Hair follicular keratinocyte (primary cell): ENCODE results near the gene ZNF878. TPM values are rescaled to one million over a fixed set of nuclear protein-coding genes. Genes with fewer than 3 reads are reported as not detected.

ENCODE experiments used
- total RNA-seq: library from RNA; depleted of rRNA; stranded (reverse); fragments of >200 nt; gene quantifications from 2 replicates; pipeline ENCODE4 v1.2.3, GENCODE V29; 2015

Gene ZNF878
- 0.30 TPM in 1 of 2 replicates, not detected in the other for total RNA-seq

DNA sequence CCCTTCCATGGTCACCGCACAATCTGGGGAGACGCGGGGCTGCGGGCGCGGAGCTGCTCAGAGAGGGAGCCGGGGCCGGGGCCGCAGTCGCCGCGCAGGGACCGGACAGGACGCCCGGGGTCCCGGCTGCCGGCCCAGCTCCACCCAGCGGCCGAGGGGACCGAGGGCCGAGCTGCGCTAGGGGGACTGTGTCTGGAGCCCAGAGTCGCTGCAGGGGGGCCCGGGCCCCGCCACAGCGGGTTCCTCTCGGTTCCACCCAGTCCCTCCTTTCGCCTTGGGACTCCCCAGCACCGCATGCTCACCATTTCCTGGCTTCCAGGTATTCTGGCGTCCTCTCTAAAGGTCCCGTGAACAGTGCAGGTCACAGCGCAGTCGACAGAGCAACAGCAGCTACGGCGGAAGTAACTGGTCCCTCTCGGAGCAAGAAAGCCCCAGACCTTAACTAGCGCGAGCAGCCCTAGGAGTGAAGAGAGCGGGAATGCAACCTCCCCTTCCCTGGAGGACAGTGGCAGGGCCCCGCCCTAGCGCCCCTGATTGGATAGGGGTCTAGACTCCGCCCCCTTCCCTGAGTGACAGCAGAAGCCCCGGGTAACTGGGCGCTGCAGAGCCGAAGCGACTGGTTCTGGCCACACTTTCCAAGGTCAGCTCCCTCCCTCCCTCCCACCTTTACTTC, at the start of gene ZNF878:
TSS of gene ZNF878 (minus strand) at position 465 of the 673 bp plus-strand sequence. CDS start at position 305, 160 bp downstream.

GRCh38 chr19:12064590-12065538, 12.1 kb upstream of the ZNF878 start, which contains the start of gene ZNF844:
TSS of gene ZNF844 (plus strand) at chr19:12064731. CDS start at chr19:12064874, 143 bp downstream.

GRCh38 chr19:12035220-12036172, 17.3 kb downstream of the ZNF878 start, which contains the start of gene ZNF433:
TSS of gene ZNF433 (minus strand) at chr19:12035679. CDS start at chr19:12035539, 140 bp downstream.

Other genes with a start within 250 kb of the ZNF878 start
- 5.9 and 7.6 TPM in 2 replicates for gene ZNF440, start 238.7 kb downstream of the ZNF878 start, total RNA-seq
- 0.16 and 0.19 TPM in 2 replicates for gene ZNF439, start 204.2 kb downstream of the ZNF878 start, total RNA-seq
- gene ZNF69, start 165.2 kb downstream of the ZNF878 start, total RNA-seq: 0.16 and 3.0 TPM in 2 replicates
- gene ZNF700, start 127.9 kb downstream of the ZNF878 start, total RNA-seq: 3.2 and 5.9 TPM in 2 replicates
- gene ZNF763, start 87.9 kb downstream of the ZNF878 start, total RNA-seq: 0.61 and 0.78 TPM in 2 replicates
- gene ZNF433, start 17.3 kb downstream of the ZNF878 start, total RNA-seq: 0.99 and 2.1 TPM in 2 replicates
- 0.30 and 0.78 TPM in 2 replicates for gene ZNF844, start 11.8 kb upstream of the ZNF878 start, total RNA-seq
- gene ZNF20, start 87.4 kb upstream of the ZNF878 start, total RNA-seq: 0.61 and 3.0 TPM in 2 replicates
- gene ZNF625, start 103.8 kb upstream of the ZNF878 start, total RNA-seq: 1.7 and 3.1 TPM in 2 replicates
- gene ZNF136, start 110.1 kb upstream of the ZNF878 start, total RNA-seq: 1.8 and 2.7 TPM in 2 replicates
- gene ZNF44, start 241.9 kb upstream of the ZNF878 start, total RNA-seq: 3.2 and 5.1 TPM in 2 replicates